B cell (primary cell): ENCODE data around the gene SNAPC4. TPM values are rescaled to one million over a fixed set of nuclear protein-coding genes. Genes with fewer than 3 reads are reported as not detected.

Experiments used
- ATAC-seq: fragments of 200-7000 bp; cut with Tn5 transposase; one replicate; pipeline ENCODE4 v1.10.0; 2021; ENCODE audit warnings: low read depth, mild to moderate bottlenecking, moderate number of reproducible peaks, moderate library complexity
- CTCF ChIA-PET: fragments of 350-600 bp; sonication (Branson Sonifier 250); formaldehyde crosslinking; loops from one replicate; lab custom pipeline; 2021; ENCODE audit warnings: antibody characterized with exemption, inconsistent platforms; lab: Charles Lee
- POLR2A ChIA-PET: fragments of 350-600 bp; sonication (Branson Sonifier 250); formaldehyde crosslinking; loops from one replicate; lab custom pipeline; 2021; ENCODE audit warnings: antibody characterized with exemption; lab: Charles Lee
- DNase-seq: peaks from one replicate; pipeline ENCODE4 v3.0.0; 2013
- H2AFZ ChIP-seq: 2 replicates; pipeline ENCODE4 v1.6.1; 2012; ENCODE audit warnings: mild to moderate bottlenecking, low read depth, low read length; ENCODE audit not compliant: insufficient read depth, poor library complexity, severe bottlenecking
- H3K27ac ChIP-seq, 2 donors: 1 replicate in 1 of 2; 2 replicates in 1 of 2; pipeline ENCODE4 v1.5.1; 2012 to 2013; ENCODE audit warnings: low read length in 2 of 2, mild to moderate bottlenecking in 2 of 2, moderate library complexity in 1 of 2
- H3K27me3 ChIP-seq, 4 experiments: fragments of 200-600 bp in 1 of 4; sonication (generic) in 1 of 4; replicated peaks in 1 of 4; 1 replicate in 2 of 4; 2 replicates in 2 of 4; pipeline versions ENCODE4 v1.6.1 to v1.7.0; 2013 to 2016; ENCODE audit warnings: low read length in 3 of 4, mild to moderate bottlenecking in 2 of 4, mixed read lengths in 1 of 4, moderate library complexity in 1 of 4; ENCODE audit not compliant: insufficient read depth in 4 of 4, control insufficient read depth in 3 of 4; ENCODE audit errors: control extremely low read depth in 1 of 4
- H3K36me3 ChIP-seq, 2 experiments: replicated peaks in 1 of 2; 1 replicate in 1 of 2; 2 replicates in 1 of 2; pipeline versions ENCODE4 v1.6.1 to v1.7.1; 2013; ENCODE audit warnings: low read length in 1 of 2; ENCODE audit not compliant: insufficient read depth in 2 of 2, control insufficient read depth in 1 of 2; ENCODE audit errors: control extremely low read depth in 1 of 2, extremely low read depth in 1 of 2
- H3K4me1 ChIP-seq, 2 donors: fragments of 200-600 bp in 1 of 2; sonication (generic) in 1 of 2; 1 replicate in 1 of 2; 2 replicates in 1 of 2; pipeline versions ENCODE4 v1.5.1 to v1.6.1; 2013 to 2017; ENCODE audit warnings: low read length in 2 of 2; ENCODE audit not compliant: control insufficient read depth in 2 of 2, insufficient read depth in 2 of 2
- H3K4me2 ChIP-seq: replicated peaks from 2 replicates; pipeline ENCODE3; 2012; ENCODE audit warnings: mild to moderate bottlenecking, low read depth, low read length; ENCODE audit not compliant: poor library complexity, severe bottlenecking
- H3K4me3 ChIP-seq, 5 experiments: fragments of 200-600 bp in 1 of 5; sonication (generic) in 1 of 5; 1 replicate in 3 of 5; 2 replicates in 2 of 5; pipeline versions ENCODE4 v1.5.1 to v1.7.0; 2011 to 2016; ENCODE audit warnings: low read length in 4 of 5, mild to moderate bottlenecking in 4 of 5, low read depth in 2 of 5, control low read depth in 1 of 5, moderate library complexity in 1 of 5; ENCODE audit not compliant: insufficient read depth in 1 of 5; ENCODE audit errors: control extremely low read depth in 1 of 5, extremely low read depth in 1 of 5
- H3K79me2 ChIP-seq: fragments of 200-600 bp; sonication (generic); one replicate; pipeline ENCODE4 v1.6.0; 2016; ENCODE audit warnings: low read length; ENCODE audit not compliant: control insufficient read depth, insufficient read depth
- H3K9ac ChIP-seq: fragments of 200-600 bp; sonication (generic); 2 replicates; pipeline ENCODE4 v1.6.1; 2017; ENCODE audit warnings: mild to moderate bottlenecking, low read length, moderate library complexity
- H3K9me3 ChIP-seq, 3 donors: one replicate each; pipeline versions ENCODE4 v1.6.1 to v1.7.1; 2013; ENCODE audit warnings: low read length in 2 of 3; ENCODE audit not compliant: control insufficient read depth in 2 of 3, insufficient read depth in 1 of 3; ENCODE audit errors: control extremely low read depth in 1 of 3
- H4K20me1 ChIP-seq: 2 replicates; pipeline ENCODE4 v1.6.0; 2012; ENCODE audit warnings: mild to moderate bottlenecking, low read length; ENCODE audit not compliant: insufficient read depth, control insufficient read depth, poor library complexity, severe bottlenecking
- H3K27ac Mint-ChIP-seq: one replicate; pipeline ENCODE4 v1.8.0; 2021; ENCODE audit warnings: mixed read lengths
- H3K27me3 Mint-ChIP-seq: one replicate; pipeline ENCODE4 v1.8.0; 2021; ENCODE audit warnings: mixed read lengths
- H3K4me1 Mint-ChIP-seq: one replicate; pipeline ENCODE4 v1.8.0; 2021; ENCODE audit warnings: mixed read lengths
- H3K4me3 Mint-ChIP-seq: one replicate; pipeline ENCODE4 v1.8.0; 2021; ENCODE audit warnings: mixed read lengths
- H3K9me3 Mint-ChIP-seq: one replicate; pipeline ENCODE4 v1.8.0; 2022; ENCODE audit warnings: mixed read lengths; ENCODE audit not compliant: insufficient read depth
- CTCF ChIP-seq: fragments of 200-600 bp; IDR thresholded peaks from one replicate; pipeline ENCODE4 v1.8.0; 2022; ENCODE audit warnings: antibody characterized with exemption, mild to moderate bottlenecking
- EZH2 ChIP-seq: IDR thresholded peaks from 2 replicates; pipeline ENCODE4 v1.6.1; 2012; ENCODE audit warnings: borderline replicate concordance, low read depth, mild to moderate bottlenecking, moderate library complexity, low read length; ENCODE audit not compliant: insufficient read depth, poor library complexity, severe bottlenecking
- WGBS: methylation state at CpG from one replicate; pipeline ENCODE4 v1.1.5; 2013; ENCODE audit warnings: missing lambda C conversion rate; ENCODE audit not compliant: insufficient coverage; 5-methylcytosine and 5-hydroxymethylcytosine counted together
- intact Hi-C: fragments of 100-400 bp; cut with micrococcal nuclease; formaldehyde crosslinking; loops from one replicate; pipeline ENCODE4 v1.10.0; 2022
- polyA plus RNA-seq: library from polyadenylated mRNA; depleted of rRNA; stranded (reverse); fragments of >200 nt; gene quantifications from 2 replicates; pipeline ENCODE4 v1.2.3, GENCODE V29; 2012
- total RNA-seq, 2 donors: library from RNA; stranded (reverse); fragments of 120-200 nt in 1 of 2; gene quantifications; 1 replicate in 1 of 2; 2 replicates in 1 of 2; pipeline versions ENCODE4 v1.2.3 to v1.2.4, GENCODE V29; 2013 to 2022

SNAPC4 gene
- total and polyA plus RNA-seq, 2 donors (not counting 1 experiment from before 2014, with no cell fraction given) = 13.1 to 15.6 TPM

- ChIA-PET CTCF (no interaction called here), POLR2A (interaction anchor here (0.9 to 1.3 kb wide), 2 partner anchors 11 to 41 kb away, joined by 3 to 4 read pairs; partner anchors contain the start of gene DNLZ)
- no peaks in the 10 kb centered on the region for H3K27me3 ChIP-seq
- H2AFZ ChIP-seq = no peak overlapping the region
- H3K36me3 ChIP-seq = peaks cover 0 to 28% of the 10 kb centered on the region in 2 experiments
- no peak for TF ChIP-seq CTCF
- TF ChIP-seq EZH2 = no peak
- Mint-ChIP-seq H3K27me3 (no peaks in the 10 kb centered on the region), H3K4me1 (peaks cover 50% of the 10 kb centered on the region), H3K27ac (peak overlapping the region; percentile 87), H3K4me3 (peak overlapping the region; percentile 49), H3K9me3 (no peaks in the 10 kb centered on the region)
- intact Hi-C loops = loop anchor here (5.0 kb wide), 1 partner anchor 162 kb away; no protein-coding TSS in a partner anchor
- peaks cover 44% of the 10 kb centered on the region for H3K79me2 ChIP-seq
- peaks cover 40 to 50% of the 10 kb centered on the region in 2 donors for H3K4me1 ChIP-seq
- peak overlapping the region; percentile 70 for H3K4me2 ChIP-seq
- peaks cover 12% of the 10 kb centered on the region for H4K20me1 ChIP-seq
- peak overlapping the region; percentile 58 to 73 for H3K27ac ChIP-seq
- peak overlapping the region in 1 of 5 experiments; percentile 2 for H3K4me3 ChIP-seq
- peak; percentile 48 for DNase-seq
- no peak overlapping the region for H3K9ac ChIP-seq
- no peaks in the 10 kb centered on the region for H3K9me3 ChIP-seq
- no peak for ATAC-seq
- WGBS = 59% methylated on average over 32 of the region's 32 CpGs
Measured at GRCh38 chr9:136403915-136404800, 4.2 kb upstream of the SNAPC4 start.

DNA sequence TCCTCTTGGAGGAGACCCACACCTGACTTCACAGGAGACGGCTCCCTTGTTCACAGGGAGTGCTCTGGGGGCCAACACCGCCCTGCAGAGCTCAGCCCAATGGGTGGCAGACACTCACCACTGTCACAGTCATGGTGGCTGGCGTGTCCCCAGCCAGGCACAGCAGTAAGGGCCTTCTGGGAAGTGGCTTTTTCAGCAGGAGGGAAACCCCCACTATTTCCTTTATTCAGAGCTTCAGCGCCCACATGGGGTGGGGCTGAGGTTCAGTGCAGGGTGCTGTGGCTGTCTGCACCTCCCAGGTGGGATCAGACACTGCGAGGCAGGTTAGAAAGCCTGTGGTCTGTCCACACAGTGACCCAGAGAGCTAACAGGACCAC lies 3.6 kb upstream of the SNAPC4 start:
- H3K27me3 ChIP-seq = no peaks in the 10 kb centered on the region
- peak overlapping the region; percentile 58 to 73 for H3K27ac ChIP-seq
- ATAC-seq = peak; percentile 57
- H3K9ac ChIP-seq = no peak overlapping the region
- peaks cover 0 to 28% of the 10 kb centered on the region in 2 experiments for H3K36me3 ChIP-seq
- peaks cover 50% of the 10 kb centered on the region for H3K4me1 Mint-ChIP-seq
- POLR2A ChIA-PET = interaction anchor here (0.9 to 1.3 kb wide), 2 partner anchors 11 to 40 kb away, joined by 3 to 4 read pairs; partner anchors contain the start of gene DNLZ
- peak overlapping the region; percentile 49 for H3K4me3 Mint-ChIP-seq
- intact Hi-C loops = loop anchor here (5.0 kb wide), 1 partner anchor 161 kb away; no protein-coding TSS in a partner anchor
- CTCF ChIA-PET = no interaction called here
- peaks cover 40 to 50% of the 10 kb centered on the region in 2 donors for H3K4me1 ChIP-seq
- peak overlapping the region; percentile 70 for H3K4me2 ChIP-seq
- 5% methylated on average over 4 of the region's 5 CpGs for WGBS
- peak; percentile 82 for DNase-seq
- peak overlapping the region; percentile 87 for H3K27ac Mint-ChIP-seq
- no peaks in the 10 kb centered on the region for H3K27me3 Mint-ChIP-seq
- H4K20me1 ChIP-seq = peaks cover 18% of the 10 kb centered on the region
- H3K9me3 Mint-ChIP-seq = no peaks in the 10 kb centered on the region
- peak overlapping the region; percentile 10 for H2AFZ ChIP-seq
- H3K9me3 ChIP-seq = no peaks in the 10 kb centered on the region
- peaks cover 44% of the 10 kb centered on the region for H3K79me2 ChIP-seq
- TF ChIP-seq CTCF = no peak
- TF ChIP-seq EZH2 = no peak
- H3K4me3 ChIP-seq = peak overlapping the region in 1 of 5 experiments; percentile 2
